ENCODE measurements around the gene SCN1A.
A peak's percentile ranks its signal among the peaks of the same experiment; 100 is the strongest.

SCN1A gene

GRCh38 chr2:165969227-165969626 is 158.6 kb downstream of the SCN1A start:
- DNase-seq, result no peak

GRCh38 chr2:165967746-165968145 is 160.1 kb downstream of the SCN1A start:
- DNase-seq, result no peak

GRCh38 chr2:165961818-165962217 is 166.0 kb downstream of the SCN1A start:
- no peak for DNase-seq

DNA sequence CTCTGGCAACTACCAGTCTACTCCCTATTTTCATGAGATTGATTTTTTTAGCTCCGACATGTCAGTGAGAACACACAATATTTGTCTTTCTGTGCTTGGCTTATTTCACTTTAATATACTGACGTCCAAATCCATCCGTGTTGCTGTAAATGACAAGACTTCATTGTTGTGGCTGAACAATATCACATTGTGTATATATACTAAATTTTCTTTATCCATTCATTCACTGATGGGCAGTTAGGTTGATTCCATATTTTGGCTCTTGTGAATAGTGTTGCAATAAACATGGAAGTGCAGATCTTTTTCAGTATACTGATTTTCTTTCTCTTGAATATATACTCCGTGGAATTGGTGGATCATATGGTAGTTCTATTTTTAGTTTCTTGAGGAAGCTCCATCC is 168.4 kb downstream of the SCN1A start:
- no peak for DNase-seq

DNA sequence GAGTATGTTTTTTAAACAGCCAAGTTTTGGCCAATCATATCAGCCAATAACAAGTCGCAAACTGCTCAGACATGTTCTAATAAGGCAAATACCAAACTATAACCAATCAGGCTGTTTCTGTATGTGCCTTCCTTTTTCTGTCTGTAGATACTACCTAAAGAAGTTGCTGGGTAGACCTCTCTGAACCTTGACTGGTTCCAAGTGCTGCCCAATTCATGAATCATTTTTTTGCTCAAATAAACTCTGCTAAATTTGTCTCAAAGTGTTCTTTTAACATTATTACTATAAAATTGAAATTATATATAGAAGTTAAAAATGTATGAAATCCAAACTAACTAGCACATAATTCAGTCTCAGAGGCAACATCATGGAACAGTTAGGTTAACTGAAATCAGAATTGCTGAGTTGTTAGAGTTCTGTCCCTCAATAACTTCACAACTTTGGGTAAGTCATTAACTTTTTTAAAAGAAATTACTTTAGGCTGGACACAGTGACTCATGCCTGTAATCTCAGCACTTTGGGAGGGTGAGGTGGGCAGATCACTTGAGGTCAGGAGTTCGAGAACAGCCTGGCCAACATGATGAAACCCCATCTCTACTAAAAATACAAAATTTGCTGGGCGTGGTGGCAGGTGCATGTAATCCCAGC is 169.4 kb downstream of the SCN1A start:
- no peak for DNase-seq

- no peak for DNase-seq
Observed at GRCh38 chr2:165957030-165957675, 170.7 kb downstream of the SCN1A start.

DNA sequence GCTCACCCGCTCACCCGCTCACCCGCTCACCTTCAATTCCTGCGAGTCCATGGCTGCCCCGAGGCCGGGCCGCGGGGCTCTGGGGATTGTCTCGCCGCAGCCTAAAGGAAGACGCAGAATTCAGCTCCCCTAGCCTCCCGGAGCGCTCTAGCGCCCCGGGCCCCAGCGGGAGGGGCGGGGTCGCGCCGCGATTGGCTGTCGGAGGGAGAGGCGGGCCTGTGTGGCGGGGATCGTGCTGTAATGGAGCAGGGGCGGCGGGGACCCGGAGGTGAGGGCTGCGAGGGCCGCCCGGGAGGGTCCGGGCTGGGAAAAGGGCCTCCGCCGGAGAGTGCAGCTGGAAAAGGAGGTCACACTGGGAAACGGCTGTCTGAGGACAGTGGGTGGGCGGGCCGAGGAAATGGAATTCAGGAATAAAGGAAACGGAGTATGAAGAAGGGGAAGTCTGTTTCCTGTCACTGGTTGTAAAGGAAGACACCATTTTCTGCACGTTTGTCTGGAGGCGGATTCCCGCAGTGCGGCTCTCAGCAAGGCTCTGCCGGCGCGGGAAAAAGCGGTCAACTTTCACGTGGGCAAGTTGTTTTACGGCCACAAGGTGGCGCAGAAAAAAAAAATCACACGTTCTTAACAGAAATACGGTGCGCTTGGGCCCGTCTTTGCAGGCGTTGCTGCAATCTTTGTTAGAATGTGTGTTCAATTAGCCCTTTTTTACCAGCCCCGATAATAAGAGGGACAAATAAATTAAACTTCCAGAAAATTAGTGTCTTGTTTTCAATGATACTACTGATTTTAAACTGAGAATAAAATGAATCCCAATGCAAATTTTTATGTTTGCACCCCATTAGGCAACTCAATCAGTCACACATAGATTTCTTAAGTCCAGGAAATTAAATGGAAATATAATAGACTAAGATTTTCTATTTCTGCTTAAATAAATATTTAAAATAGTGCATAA is 173.9 kb downstream of the SCN1A start, which contains the start of gene TTC21B:
TSS of gene TTC21B (minus strand) at position 122 of the 952 bp plus-strand sequence. CDS start at position 51, 71 bp downstream.
- DNase-seq, result peak; percentile 92

GRCh38 chr2:165953306-165953654 is 174.5 kb downstream of the SCN1A start:
- no peak for DNase-seq

- DNase-seq, result no peak
Observed at GRCh38 chr2:165952741-165953211, 175.0 kb downstream of the SCN1A start.

DNA sequence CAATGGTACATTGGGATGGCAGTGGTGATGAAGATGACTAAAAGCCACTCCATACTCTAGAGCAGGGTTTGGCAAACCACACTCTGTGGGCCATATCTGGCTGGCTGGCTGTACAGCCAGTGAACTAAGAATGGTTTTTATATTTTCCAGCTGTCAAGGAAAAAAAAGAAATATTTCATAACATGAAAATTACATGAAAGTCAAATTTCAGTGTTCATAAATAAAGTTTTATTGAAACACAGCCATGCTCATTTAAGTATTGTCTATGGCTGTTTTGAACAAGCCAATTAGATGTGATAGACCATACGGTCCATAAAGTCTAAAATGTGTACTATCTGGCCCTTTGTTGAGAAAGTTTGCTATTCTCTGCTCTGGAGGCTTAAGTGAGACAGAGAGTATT is 175.7 kb downstream of the SCN1A start:
- no peak for DNase-seq

DNA sequence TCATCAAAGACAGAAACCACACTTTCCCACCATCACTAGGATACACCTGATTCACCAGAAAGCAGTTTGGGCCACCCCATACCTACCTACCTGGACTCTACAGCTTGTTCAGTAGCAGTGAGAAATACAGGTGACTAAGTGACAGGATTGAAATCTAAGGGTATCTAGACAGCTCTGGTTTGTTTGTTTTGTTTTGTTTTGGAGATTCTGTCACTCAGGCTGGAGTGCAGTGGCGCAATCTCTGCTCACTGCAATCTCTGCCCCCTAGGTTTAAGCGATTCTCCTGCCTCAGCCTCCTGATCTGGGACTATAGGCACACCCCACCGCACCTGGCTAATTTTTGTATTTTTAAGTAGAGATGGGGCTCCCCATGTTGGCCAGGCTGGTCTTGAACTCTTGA is 177.4 kb downstream of the SCN1A start:
- DNase-seq, result no peak

DNA sequence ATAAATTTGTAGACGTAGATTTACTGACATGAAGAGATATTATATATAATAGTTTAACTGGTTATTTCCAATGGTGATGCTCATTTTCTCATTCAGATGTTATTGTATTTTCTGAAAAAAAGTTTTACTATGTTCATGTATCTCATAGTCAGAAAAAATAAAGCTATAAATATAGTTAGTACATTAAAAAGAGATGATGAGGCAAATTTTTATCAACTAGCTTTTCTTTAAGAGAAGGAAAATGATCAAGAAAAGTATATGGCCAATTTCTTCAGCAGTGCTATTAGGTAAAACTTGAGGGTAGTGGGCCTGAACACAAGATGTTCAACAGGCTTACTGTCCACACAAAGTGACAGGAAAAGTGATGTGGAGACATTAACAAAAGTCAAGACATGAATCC is 186.0 kb downstream of the SCN1A start:
- no peak for DNase-seq

- DNase-seq, result no peak
Observed at GRCh38 chr2:165938237-165938636, 189.6 kb downstream of the SCN1A start.
